ENCODE data around the gene PHF19. TPM values are rescaled to one million over a fixed set of nuclear protein-coding genes. Genes with fewer than 3 reads are reported as not detected.

Gene PHF19
- total RNA-seq, 1 donor from 2014 or later, result 144 TPM

DNA sequence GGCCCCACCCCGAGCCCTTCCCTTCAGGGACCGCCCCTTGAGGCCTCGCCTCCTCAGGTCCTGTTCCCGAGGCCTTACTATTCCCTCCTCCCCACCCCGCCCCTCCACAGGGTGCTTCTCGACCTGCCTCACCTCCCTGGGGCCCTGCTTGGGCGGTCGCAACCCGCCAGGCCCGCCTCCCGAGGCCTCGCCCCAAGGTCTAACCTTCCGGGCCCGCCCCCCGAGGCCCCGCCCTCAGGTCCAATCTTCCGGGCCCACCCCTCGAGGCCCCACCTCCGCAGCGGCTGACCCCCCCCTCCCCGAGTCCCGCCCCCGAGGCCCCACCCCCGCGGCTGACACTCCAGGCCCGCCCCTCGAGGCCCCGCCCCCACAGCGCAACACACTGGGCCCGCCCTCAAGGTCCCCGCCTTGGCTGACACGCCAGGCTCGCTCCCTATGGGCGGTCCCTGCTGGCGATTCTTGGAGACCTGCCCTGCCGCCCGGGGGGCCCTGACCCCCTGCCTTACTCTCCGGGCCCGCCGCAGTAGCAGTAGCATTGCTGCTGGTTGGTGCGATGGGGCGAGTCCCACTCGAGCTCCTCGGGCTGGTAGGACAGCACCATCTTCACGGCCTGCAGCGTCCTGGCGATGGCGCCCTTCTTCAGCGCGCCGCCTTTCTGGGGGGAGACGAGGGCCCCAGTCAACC lies 8.2 kb downstream of the PHF19 start:
- no peaks in the 10 kb centered on the region for H3K27me3 Mint-ChIP-seq
- peak; percentile 98 for DNase-seq
- H3K4me3 Mint-ChIP-seq, result peak overlapping the region; percentile 90
- intact Hi-C loops (cut with micrococcal nuclease), result loop anchor here (1.0 to 5.0 kb wide), 5 partner anchors 7 to 157 kb away; partner anchors contain the start of gene MEGF9
- H3K27ac Mint-ChIP-seq, result peak overlapping the region; percentile 95
- H3K4me1 Mint-ChIP-seq, result peaks cover 40% of the 10 kb centered on the region
- no peaks in the 10 kb centered on the region for H3K9me3 Mint-ChIP-seq
- peaks cover 66% of the 10 kb centered on the region for H3K36me3 Mint-ChIP-seq (ENCODE audit: low read depth)

DNA sequence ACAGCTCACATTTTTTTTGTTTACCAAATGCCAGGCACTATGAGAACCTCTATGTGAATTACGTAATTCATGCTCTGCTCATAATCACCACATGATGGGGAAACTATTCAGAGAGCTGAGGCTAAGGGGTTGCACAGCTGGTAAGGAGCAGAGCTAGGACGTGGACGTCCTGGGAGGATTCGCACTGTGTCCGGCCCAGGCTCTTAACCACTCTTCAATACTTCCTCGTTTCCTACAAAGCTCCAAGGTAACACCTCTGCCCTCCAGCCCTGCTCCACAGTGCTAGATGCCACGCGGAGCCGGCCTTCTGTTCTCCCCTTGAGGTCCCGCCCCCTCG lies 8.7 kb downstream of the PHF19 start:
- intact Hi-C loops (cut with micrococcal nuclease), result loop anchor here (1.0 to 5.0 kb wide), 4 partner anchors 8 to 156 kb away; partner anchors contain the start of gene MEGF9
- Mint-ChIP-seq H3K27ac (peak overlapping the region; percentile 75), H3K4me1 (peaks cover 35% of the 10 kb centered on the region), H3K4me3 (peak overlapping the region; percentile 76), H3K27me3 (no peaks in the 10 kb centered on the region), H3K36me3 (ENCODE audit: low read depth) (peaks cover 63% of the 10 kb centered on the region), H3K9me3 (no peaks in the 10 kb centered on the region)
- DNase-seq, result no peak

DNA sequence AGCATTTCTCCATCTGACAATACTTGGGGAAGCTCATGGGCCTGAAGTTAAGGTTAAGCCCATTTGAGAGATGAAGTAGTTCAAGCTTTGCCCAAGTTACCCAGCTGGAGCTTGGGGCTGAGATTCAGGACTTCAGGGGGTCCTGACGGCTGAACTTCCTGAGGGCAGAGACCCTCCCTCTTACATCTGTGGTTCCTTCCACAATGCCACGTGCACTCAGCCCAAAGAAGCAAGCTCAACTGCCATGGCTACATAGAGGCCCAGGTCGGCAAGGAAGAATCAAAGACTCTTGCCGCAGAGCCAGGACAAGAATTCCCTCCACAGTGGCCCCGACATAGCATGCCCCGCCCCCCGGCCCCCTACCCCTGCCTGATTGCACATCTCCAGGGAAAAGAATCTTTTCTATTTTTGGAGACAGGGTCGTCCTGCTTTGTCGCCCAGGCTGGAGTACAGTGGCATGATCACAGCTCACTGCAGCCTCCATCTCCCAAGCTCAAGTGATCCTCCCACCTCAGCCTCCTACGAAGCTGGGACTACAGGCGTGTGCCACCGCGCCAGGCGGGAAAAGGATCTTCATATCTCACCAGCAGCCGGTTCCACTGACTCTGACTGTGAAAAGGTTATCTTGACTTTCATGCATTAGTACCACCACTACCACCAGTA lies 9.2 kb downstream of the PHF19 start:
- intact Hi-C loops (cut with micrococcal nuclease), result loop anchor here (1.0 to 5.0 kb wide), 4 partner anchors 8 to 156 kb away; partner anchors contain the start of gene MEGF9
- H3K27ac Mint-ChIP-seq, result peak overlapping the region; percentile 75
- peaks cover 63% of the 10 kb centered on the region for H3K36me3 Mint-ChIP-seq (ENCODE audit: low read depth)
- no peaks in the 10 kb centered on the region for H3K9me3 Mint-ChIP-seq
- DNase-seq, result no peak
- H3K27me3 Mint-ChIP-seq, result no peaks in the 10 kb centered on the region
- peak overlapping the region; percentile 76 for H3K4me3 Mint-ChIP-seq
- H3K4me1 Mint-ChIP-seq, result peaks cover 30% of the 10 kb centered on the region

DNA sequence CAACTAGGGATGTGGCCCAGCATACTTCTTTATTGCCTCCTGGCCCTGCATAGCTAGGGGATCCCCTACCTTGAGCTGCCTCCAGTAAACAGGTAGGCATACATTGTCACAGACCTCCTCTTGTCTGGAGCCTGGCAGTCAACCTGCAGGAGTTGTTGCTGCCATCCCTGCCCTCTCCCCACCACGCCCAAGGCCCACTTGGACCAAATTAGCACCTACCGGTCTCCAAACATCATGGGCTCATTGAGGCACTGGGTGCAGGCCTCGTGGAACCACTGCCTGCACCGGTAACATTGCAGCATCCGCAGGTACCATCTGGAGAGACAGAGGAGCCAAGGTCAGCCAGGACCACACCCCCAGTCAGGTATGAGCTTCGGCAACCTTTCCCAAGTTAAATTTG lies 10.3 kb downstream of the PHF19 start:
- Mint-ChIP-seq H3K27me3 (no peaks in the 10 kb centered on the region), H3K4me1 (peaks cover 23% of the 10 kb centered on the region), H3K27ac (no peak overlapping the region), H3K9me3 (no peaks in the 10 kb centered on the region), H3K36me3 (ENCODE audit: low read depth) (peaks cover 61% of the 10 kb centered on the region), H3K4me3 (no peak overlapping the region)
- no peak for DNase-seq
- intact Hi-C loops (cut with micrococcal nuclease), result loop anchor here (5.0 kb wide), 1 partner anchor 154 kb away; the partner anchor contains the start of gene MEGF9

DNA sequence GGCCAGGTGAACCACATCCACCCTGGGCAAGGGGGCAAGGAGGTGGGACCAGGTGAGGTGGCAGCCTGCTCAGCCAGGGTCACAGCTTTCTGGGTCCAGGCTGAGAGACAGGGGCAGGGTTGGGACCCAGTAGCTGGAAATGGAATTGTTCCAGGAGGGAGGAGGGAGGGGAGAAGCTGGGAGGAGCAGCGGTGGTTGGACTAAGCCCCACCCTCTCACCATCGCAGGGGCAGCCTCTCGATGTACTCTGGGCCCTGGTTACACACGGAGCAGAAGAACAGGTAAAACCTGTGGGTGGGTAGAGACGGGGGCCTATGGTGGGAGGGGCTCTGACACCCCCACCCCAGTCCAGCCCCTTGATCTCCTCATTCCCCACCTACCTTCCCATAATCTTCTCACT lies 11.2 kb downstream of the PHF19 start:
- no peaks in the 10 kb centered on the region for H3K27me3 Mint-ChIP-seq
- H3K9me3 Mint-ChIP-seq, result no peaks in the 10 kb centered on the region
- H3K4me3 Mint-ChIP-seq, result no peak overlapping the region
- H3K4me1 Mint-ChIP-seq, result peaks cover 19% of the 10 kb centered on the region
- peak overlapping the region; percentile 48 for H3K27ac Mint-ChIP-seq
- no peak for DNase-seq
- intact Hi-C loops (cut with micrococcal nuclease), result loop anchor here (5.0 kb wide), 1 partner anchor 154 kb away; the partner anchor contains the start of gene MEGF9
- peaks cover 59% of the 10 kb centered on the region for H3K36me3 Mint-ChIP-seq (ENCODE audit: low read depth)

DNA sequence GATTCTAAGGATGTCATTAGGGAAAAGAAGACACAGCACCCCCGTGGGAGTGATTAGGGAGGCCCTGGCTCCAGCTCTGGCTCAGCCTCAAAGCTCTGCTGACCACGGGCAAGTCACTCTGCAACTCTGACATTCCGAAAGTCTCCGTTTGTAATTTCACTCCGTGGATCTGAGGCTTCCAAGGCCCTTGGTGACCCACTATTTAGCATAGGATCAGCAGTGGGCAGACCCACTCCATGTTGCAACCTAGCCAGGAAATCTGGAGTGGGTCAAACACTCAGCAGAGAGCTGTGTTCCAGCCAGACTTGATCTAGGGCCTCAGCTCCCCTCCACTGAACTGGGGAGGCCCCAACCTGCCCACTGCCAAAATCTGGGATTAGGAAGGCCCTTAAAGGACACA lies 11.8 kb downstream of the PHF19 start:
- Mint-ChIP-seq H3K4me3 (no peak overlapping the region), H3K9me3 (no peaks in the 10 kb centered on the region), H3K36me3 (ENCODE audit: low read depth) (peaks cover 64% of the 10 kb centered on the region), H3K4me1 (peaks cover 19% of the 10 kb centered on the region), H3K27me3 (no peaks in the 10 kb centered on the region), H3K27ac (peak overlapping the region; percentile 11)
- no peak for DNase-seq
- intact Hi-C loops (cut with micrococcal nuclease), result loop anchor here (5.0 kb wide), 1 partner anchor 153 kb away; the partner anchor contains the start of gene MEGF9

DNA sequence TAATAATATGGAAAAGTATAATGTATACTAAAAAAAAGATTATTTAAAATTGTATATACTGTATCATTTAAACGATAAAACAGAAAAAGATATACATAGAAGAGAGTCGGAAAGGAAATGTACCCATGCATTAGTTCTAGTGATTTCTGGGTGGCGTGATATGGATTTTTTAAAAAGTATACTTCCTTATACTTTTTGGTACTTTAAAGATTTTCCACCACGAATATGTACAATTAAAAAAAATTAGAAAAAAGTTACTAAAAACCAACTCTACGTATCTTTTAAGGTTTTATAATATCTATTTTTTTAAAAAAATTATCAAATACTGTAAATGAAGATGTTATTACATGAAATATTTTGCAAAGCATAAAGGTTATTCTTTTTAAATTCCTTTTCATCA lies 12.3 kb downstream of the PHF19 start:
- Mint-ChIP-seq H3K27me3 (no peaks in the 10 kb centered on the region), H3K4me1 (peaks cover 15% of the 10 kb centered on the region), H3K27ac (no peak overlapping the region), H3K9me3 (no peaks in the 10 kb centered on the region), H3K36me3 (ENCODE audit: low read depth) (peaks cover 65% of the 10 kb centered on the region), H3K4me3 (no peak overlapping the region)
- DNase-seq, result no peak
- intact Hi-C loops (cut with micrococcal nuclease), result loop anchor here (5.0 kb wide), 1 partner anchor 152 kb away; the partner anchor contains the start of gene MEGF9

DNA sequence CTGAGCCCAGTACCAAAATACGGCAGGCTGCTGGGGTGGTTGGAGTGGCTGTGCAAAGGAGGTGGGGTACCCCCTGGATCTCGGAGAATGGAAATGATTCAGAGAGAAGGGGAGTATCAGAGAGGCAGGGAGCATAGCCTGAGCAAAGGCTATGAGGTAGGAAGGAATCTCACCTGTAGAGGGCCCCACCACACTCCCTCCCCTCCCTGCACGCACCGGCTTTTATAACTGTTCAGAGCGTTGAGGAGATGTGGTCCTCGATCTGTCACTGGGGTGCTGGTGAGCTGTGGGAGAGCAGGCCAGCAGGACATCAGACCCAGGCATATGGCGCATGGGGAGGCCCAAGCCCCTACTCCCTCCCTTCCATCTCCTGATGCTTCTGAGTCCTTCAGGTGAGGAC lies 13.2 kb downstream of the PHF19 start:
- Mint-ChIP-seq H3K27ac (peak overlapping the region; percentile 19), H3K36me3 (ENCODE audit: low read depth) (peaks cover 67% of the 10 kb centered on the region), H3K4me3 (no peak overlapping the region), H3K9me3 (no peaks in the 10 kb centered on the region), H3K4me1 (peaks cover 8% of the 10 kb centered on the region), H3K27me3 (no peaks in the 10 kb centered on the region)
- intact Hi-C loops (cut with micrococcal nuclease), result no loop called here
- DNase-seq, result no peak

DNA sequence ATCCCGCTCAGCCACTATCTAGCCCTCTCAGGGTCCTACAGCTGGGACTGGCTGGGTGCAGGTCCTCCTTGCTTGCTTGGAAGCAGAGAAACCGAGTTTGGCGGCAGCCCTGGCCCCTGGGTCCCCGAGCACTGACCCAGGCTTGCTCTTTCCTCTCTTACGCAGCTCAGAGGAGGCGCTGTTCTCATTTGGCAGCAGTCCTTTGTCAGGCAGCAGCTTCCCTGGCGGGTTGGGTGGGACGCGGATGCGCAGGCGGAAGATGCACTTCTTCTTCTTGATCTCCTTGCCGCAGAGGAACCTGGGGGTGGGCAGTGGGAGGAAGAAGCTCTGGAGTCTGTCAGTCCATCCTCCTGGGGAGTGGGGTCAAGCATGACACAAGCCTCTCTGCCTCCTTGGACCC lies 14.5 kb downstream of the PHF19 start:
- H3K9me3 Mint-ChIP-seq, result no peaks in the 10 kb centered on the region
- no peak overlapping the region for H3K27ac Mint-ChIP-seq
- peaks cover 71% of the 10 kb centered on the region for H3K36me3 Mint-ChIP-seq (ENCODE audit: low read depth)
- no peaks in the 10 kb centered on the region for H3K27me3 Mint-ChIP-seq
- peaks cover 4% of the 10 kb centered on the region for H3K4me1 Mint-ChIP-seq
- intact Hi-C loops (cut with micrococcal nuclease), result no loop called here
- DNase-seq, result no peak
- H3K4me3 Mint-ChIP-seq, result no peak overlapping the region

DNA sequence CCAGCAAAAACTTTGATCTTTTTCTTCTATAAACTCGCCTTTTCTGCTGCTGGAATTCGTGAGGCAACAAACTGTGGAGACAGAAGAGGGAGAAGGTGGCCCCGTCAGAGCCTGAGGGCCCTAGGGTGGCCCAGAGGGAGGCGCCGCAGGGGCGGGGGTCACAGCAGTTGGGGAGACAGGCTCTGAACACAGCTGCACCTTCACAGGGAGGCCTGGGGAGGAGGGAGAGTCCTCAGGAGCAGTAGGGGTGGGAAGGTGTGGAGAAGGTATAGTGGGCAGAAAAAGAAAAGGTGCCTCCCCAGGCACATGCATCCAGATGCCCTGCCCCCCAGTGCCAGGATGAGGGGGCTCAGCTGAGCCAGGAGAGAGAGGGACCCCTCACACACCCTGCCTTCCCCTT lies 15.1 kb downstream of the PHF19 start:
- DNase-seq, result no peak
- peaks cover 68% of the 10 kb centered on the region for H3K36me3 Mint-ChIP-seq (ENCODE audit: low read depth)
- H3K27me3 Mint-ChIP-seq, result no peaks in the 10 kb centered on the region
- H3K4me3 Mint-ChIP-seq, result no peak overlapping the region
- H3K27ac Mint-ChIP-seq, result no peak overlapping the region
- no peaks in the 10 kb centered on the region for H3K9me3 Mint-ChIP-seq
- intact Hi-C loops (cut with micrococcal nuclease), result no loop called here
- peaks cover 4% of the 10 kb centered on the region for H3K4me1 Mint-ChIP-seq

DNA sequence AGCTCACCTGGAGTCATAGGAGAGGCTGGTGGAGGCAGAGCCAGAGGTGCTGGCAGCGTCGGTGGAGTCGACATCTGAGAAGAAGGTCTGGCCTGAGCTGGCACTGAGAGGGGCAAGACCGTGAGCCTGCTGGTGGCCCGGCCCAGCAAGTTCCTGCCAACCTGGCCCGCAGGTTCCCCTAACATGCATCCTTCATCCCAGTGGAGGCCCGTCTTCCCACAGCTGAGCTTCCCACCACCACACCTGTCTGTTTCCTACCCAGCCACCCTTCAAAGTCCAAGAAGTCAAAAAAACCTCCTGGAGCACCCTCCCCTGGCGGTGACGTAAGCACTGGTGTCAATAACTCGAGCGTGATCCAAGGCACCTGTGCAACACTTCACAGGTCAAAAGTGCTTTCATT lies 16.9 kb downstream of the PHF19 start:
- intact Hi-C loops (cut with micrococcal nuclease), result no loop called here
- H3K4me3 Mint-ChIP-seq, result no peak overlapping the region
- H3K9me3 Mint-ChIP-seq, result no peaks in the 10 kb centered on the region
- peaks cover 65% of the 10 kb centered on the region for H3K36me3 Mint-ChIP-seq (ENCODE audit: low read depth)
- H3K27me3 Mint-ChIP-seq, result no peaks in the 10 kb centered on the region
- no peak overlapping the region for H3K27ac Mint-ChIP-seq
- peaks cover 3% of the 10 kb centered on the region for H3K4me1 Mint-ChIP-seq
- no peak for DNase-seq

DNA sequence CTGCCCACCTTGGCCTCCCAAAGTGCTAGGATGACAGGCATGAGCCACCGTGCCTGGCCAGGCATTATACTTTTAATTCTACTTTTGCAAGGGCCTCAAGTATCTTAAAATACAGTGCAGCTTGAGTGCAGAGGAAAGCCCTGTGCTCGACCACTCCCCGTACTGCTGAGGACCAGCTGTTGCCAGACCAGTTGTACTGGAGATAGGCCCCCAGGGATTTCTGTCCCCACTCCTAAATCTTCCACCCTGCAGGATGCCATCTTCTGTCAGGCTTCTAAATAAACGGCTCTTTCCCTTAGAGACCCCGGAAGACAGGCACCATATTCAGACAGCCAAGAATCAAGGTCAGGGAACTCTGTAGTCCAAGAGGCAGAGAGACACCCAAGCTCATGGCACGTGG lies 17.6 kb downstream of the PHF19 start:
- no peak for DNase-seq

DNA sequence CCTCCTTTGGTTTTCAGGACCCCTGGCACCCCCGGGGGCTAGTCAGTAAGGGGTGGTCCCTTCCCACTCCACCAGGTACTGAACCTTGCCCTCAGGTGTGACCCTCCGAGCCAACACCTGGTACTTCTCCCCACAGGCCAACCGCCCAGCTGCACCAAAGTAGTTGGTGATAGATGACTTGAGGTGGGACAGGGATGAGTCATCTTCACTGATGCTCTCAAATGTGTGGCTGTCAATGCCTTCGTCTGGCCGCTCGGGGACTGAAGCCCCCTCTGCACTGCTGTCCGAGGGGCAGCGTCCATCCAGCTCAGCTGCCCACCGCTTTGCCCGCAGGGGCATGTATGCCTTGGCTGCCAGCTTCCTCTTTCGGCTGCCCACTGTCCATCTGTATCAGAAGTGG lies 19.1 kb downstream of the PHF19 start:
- Mint-ChIP-seq H3K36me3 (ENCODE audit: low read depth) (peaks cover 71% of the 10 kb centered on the region), H3K27me3 (no peaks in the 10 kb centered on the region), H3K4me3 (no peak overlapping the region), H3K9me3 (no peaks in the 10 kb centered on the region), H3K4me1 (peaks cover 3% of the 10 kb centered on the region), H3K27ac (no peak overlapping the region)
- no peak for DNase-seq
- intact Hi-C loops (cut with micrococcal nuclease), result no loop called here

More for the DNA sequence above, 17.6 kb downstream of the PHF19 start:
- intact Hi-C loops (cut with micrococcal nuclease), result no loop called here
- Mint-ChIP-seq H3K27me3 (no peaks in the 10 kb centered on the region), H3K27ac (no peak overlapping the region), H3K4me3 (no peak overlapping the region), H3K4me1 (peaks cover 3% of the 10 kb centered on the region), H3K9me3 (no peaks in the 10 kb centered on the region), H3K36me3 (ENCODE audit: low read depth) (peaks cover 67% of the 10 kb centered on the region)

DNA sequence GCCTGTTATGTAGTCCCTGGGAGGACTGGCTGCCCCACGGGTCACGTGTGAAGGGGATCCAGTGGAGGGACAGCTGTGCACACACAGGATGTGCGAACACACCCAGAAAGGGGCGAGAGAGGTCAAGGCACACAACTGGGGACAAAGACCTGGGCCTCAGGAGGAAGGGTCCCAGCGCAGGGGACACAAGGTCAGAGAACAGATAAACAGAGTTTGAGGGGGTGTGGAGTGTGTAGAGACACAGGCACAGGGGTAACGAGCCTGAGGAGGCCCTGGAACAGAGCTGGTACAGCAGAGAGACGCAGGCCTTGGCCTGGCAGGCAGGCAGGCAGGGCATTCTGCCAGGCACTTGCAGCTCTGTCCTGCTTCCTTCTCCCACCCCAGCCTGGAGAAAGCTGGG lies 19.5 kb downstream of the PHF19 start:
- Mint-ChIP-seq H3K27me3 (no peaks in the 10 kb centered on the region), H3K27ac (no peak overlapping the region), H3K4me1 (peaks cover 6% of the 10 kb centered on the region), H3K36me3 (ENCODE audit: low read depth) (peaks cover 72% of the 10 kb centered on the region), H3K4me3 (no peak overlapping the region), H3K9me3 (no peaks in the 10 kb centered on the region)
- no peak for DNase-seq
- intact Hi-C loops (cut with micrococcal nuclease), result no loop called here
